ENCODE data around the gene NDUFAF4. TPM values are rescaled to one million over a fixed set of nuclear protein-coding genes. Genes with fewer than 3 reads are reported as not detected.

NDUFAF4 gene
- total and polyA plus RNA-seq, 2 of the 8 experiments (the other 6 are each of a cell fraction or from before 2014, with no cell fraction given): 21.9 to 84.4 TPM

GRCh38 chr6:96911171-96911570 lies 13.5 kb upstream of the NDUFAF4 start:
- H2BK120ac ChIP-seq (replicated peaks; ENCODE audit: low read depth, low read length): no peak overlapping the region
- no peaks in the 10 kb centered on the region; a peak in 1 of 8 replicates for H3K36me3 ChIP-seq (ENCODE audit: control insufficient read depth in 2 of 4, insufficient read depth in 4 of 4, low read length in 3 of 4)
- H3K79me1 ChIP-seq (ENCODE audit: low read depth, low read length): no peaks in the 10 kb centered on the region
- H3K56ac ChIP-seq (replicated peaks; ENCODE audit: insufficient read length, low read depth, low read length): no peak overlapping the region
- no peak overlapping the region for H3K27ac ChIP-seq (ENCODE audit: low read depth, low read length)
- no peaks in the 10 kb centered on the region for H3K9me3 ChIP-seq (ENCODE audit: insufficient read depth in 2 of 2, low read depth in 1 of 2, low read length in 1 of 2)
- H2BK5ac ChIP-seq (ENCODE audit: low read depth, low read length): no peak overlapping the region
- ChIA-PET CTCF (ENCODE audit: partially characterized antibody) (interaction anchor here (0.6 to 4.1 kb wide), 5 partner anchors 11 to 166 kb away, joined by 3 to 28 read pairs (median 4); partner anchors contain the start of gene NDUFAF4), POLR2A (ENCODE audit: partially characterized antibody) (interaction anchor here (1.1 kb wide), 1 partner anchor 390 kb away, joined by 3 read pairs; the partner anchor contains the start of gene UFL1)
- H2BK15ac ChIP-seq (ENCODE audit: low read length): no peak overlapping the region
- peaks cover 0 to 1% (median 0%) of the 10 kb centered on the region in 4 experiments; a peak in 1 of 7 replicates for H3K27me3 ChIP-seq (replicated peaks in 1 of 4; ENCODE audit: control insufficient read depth in 3 of 4, extremely low read depth in 1 of 4, insufficient read depth in 3 of 4, low read length in 3 of 4)
- H3K9ac ChIP-seq (replicated peaks in 1 of 4; ENCODE audit: extremely low read depth in 1 of 4, low read depth in 3 of 4, low read length in 3 of 4): no peak overlapping the region
- no peak overlapping the region for H4K5ac ChIP-seq (ENCODE audit: insufficient read length, low read depth, low read length)
- H2BK20ac ChIP-seq (ENCODE audit: low read length): no peak overlapping the region
- H3K23me2 ChIP-seq (ENCODE audit: low read depth, low read length): no peaks in the 10 kb centered on the region; the same call in 1 of the 2 replicates
- no peak overlapping the region; the same call in 1 of the 2 replicates for H2AFZ ChIP-seq (ENCODE audit: low read length)
- WGBS, 2 experiments (ENCODE audit: extremely low coverage in 1 of 2, insufficient coverage in 1 of 2, insufficient read length in 1 of 2, insufficient replicate concordance in 2 of 2, low coverage in 1 of 2, low lambda C conversion rate in 2 of 2, missing lambda C conversion rate in 1 of 2): 80% methylated on average over 3 of the region's 3 CpGs; no CpG with 5 or more reads in 1 of the 2 experiments
- no peak overlapping the region for H4K91ac ChIP-seq (replicated peaks; ENCODE audit: insufficient read length, low read length)
- TF ChIP-seq BACH1 (IDR thresholded peaks at IDR 0.05; ENCODE audit: low read length) (no peak), EGR1 (IDR thresholded peaks at IDR 0.05; ENCODE audit: borderline replicate concordance, low read depth, low read length) (no peak)
- no peak overlapping the region for H2BK12ac ChIP-seq (ENCODE audit: low read depth, low read length)
- no peak for DNase-seq (ENCODE audit: low read depth in 1 of 2, low spot score in 2 of 2)
- H3K79me2 ChIP-seq (ENCODE audit: control insufficient read depth in 1 of 2, insufficient read depth in 2 of 2, low read length in 2 of 2): no peaks in the 10 kb centered on the region
- FAIRE-seq: no peak
- H2AK5ac ChIP-seq (ENCODE audit: low read depth, low read length): no peak overlapping the region
- H3K4ac ChIP-seq (replicated peaks; ENCODE audit: insufficient read length, low read depth, low read length): no peak overlapping the region
- no peak overlapping the region for H3K14ac ChIP-seq (ENCODE audit: insufficient read length)
- no peak overlapping the region for H3K18ac ChIP-seq (ENCODE audit: extremely low read depth, low read length)
- no peaks in the 10 kb centered on the region for H3K4me1 ChIP-seq (replicated peaks in 1 of 4; ENCODE audit: control insufficient read depth in 3 of 4, insufficient read depth in 4 of 4, low read length in 3 of 4)
- H4K20me1 ChIP-seq (replicated peaks in 1 of 2; ENCODE audit: control insufficient read depth in 1 of 2, insufficient read depth in 2 of 2, low read length in 2 of 2): no peaks in the 10 kb centered on the region
- H3K23ac ChIP-seq (ENCODE audit: insufficient read length): no peak overlapping the region
- H3K4me3 ChIP-seq (ENCODE audit: extremely low read depth in 1 of 4, insufficient read depth in 2 of 4, low read depth in 3 of 4, low read length in 4 of 4): no peak overlapping the region
- no peak overlapping the region for H4K8ac ChIP-seq (ENCODE audit: extremely low read depth, insufficient read depth, low read length)
- H3K4me2 ChIP-seq (ENCODE audit: insufficient read depth in 1 of 2, low read depth in 2 of 2, low read length in 2 of 2): no peak overlapping the region

Data from H1 (cell line).